Measurements from ENCODE around the gene SOX6. TPM values are rescaled to one million over a fixed set of nuclear protein-coding genes. Genes with fewer than 3 reads are reported as not detected.

SOX6 gene
- total RNA-seq, 1 experiment from 2014 or later, result 5.1 TPM

DNA sequence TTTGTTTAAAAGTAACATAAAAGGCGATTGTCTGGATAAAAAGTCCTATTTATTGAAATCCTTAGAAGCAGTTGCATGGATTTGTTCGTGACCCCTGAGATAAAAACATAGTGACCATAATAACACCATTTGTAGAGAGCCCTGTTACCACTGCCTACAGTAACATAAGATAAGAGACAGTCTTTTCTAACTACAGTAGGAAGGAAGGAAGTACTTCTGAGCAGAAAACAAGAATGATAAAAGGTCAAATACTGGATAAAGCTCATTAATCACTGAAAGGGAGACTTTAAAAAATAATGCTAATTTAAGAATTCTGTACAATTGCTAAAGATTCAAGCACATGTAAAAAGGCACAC lies 47.1 kb upstream of the SOX6 start:
- no peak for TF ChIP-seq EZH2 (IDR thresholded peaks at IDR 0.05; ENCODE audit: low read depth)
- TF ChIP-seq, protein P1, sequence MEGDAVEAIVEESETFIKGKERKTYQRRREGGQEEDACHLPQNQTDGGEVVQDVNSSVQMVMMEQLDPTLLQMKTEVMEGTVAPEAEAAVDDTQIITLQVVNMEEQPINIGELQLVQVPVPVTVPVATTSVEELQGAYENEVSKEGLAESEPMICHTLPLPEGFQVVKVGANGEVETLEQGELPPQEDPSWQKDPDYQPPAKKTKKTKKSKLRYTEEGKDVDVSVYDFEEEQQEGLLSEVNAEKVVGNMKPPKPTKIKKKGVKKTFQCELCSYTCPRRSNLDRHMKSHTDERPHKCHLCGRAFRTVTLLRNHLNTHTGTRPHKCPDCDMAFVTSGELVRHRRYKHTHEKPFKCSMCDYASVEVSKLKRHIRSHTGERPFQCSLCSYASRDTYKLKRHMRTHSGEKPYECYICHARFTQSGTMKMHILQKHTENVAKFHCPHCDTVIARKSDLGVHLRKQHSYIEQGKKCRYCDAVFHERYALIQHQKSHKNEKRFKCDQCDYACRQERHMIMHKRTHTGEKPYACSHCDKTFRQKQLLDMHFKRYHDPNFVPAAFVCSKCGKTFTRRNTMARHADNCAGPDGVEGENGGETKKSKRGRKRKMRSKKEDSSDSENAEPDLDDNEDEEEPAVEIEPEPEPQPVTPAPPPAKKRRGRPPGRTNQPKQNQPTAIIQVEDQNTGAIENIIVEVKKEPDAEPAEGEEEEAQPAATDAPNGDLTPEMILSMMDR (conservative IDR thresholded peaks at IDR 0.05), result no peak
- no peak overlapping the region for H3K4me3 ChIP-seq
- no peak for DNase-seq
- H3K27ac ChIP-seq, result no peak overlapping the region
- CTCF ChIA-PET, result no interaction called here
- no peaks in the 10 kb centered on the region for H4K20me1 ChIP-seq (ENCODE audit: insufficient read depth)
- H3K4me2 ChIP-seq, result no peak overlapping the region
- H3K79me2 ChIP-seq (ENCODE audit: low read depth), result no peaks in the 10 kb centered on the region
- H3K9me2 ChIP-seq (ENCODE audit: insufficient read depth), result no peaks in the 10 kb centered on the region
- intact Hi-C loops (cut with micrococcal nuclease; ENCODE audit: unreplicated experiment), result no loop called here
- no peaks in the 10 kb centered on the region for H3F3A ChIP-seq (ENCODE audit: insufficient read depth, low read depth)
- H3K4me1 ChIP-seq (replicated peaks; ENCODE audit: insufficient read depth), result no peaks in the 10 kb centered on the region
- H2AFZ ChIP-seq, result no peak overlapping the region
- no TSS peak for BruUV-seq (replicated peaks)
- no peaks in the 10 kb centered on the region for H3K36me3 ChIP-seq (ENCODE audit: low read depth)
- no peaks in the 10 kb centered on the region for H3K9me3 ChIP-seq (ENCODE audit: insufficient read depth, low read depth)
- H3K27me3 ChIP-seq (ENCODE audit: insufficient read depth, low read depth), result no peaks in the 10 kb centered on the region
- POLR2A ChIA-PET (ENCODE audit: unreplicated experiment), result no interaction called here

DNA sequence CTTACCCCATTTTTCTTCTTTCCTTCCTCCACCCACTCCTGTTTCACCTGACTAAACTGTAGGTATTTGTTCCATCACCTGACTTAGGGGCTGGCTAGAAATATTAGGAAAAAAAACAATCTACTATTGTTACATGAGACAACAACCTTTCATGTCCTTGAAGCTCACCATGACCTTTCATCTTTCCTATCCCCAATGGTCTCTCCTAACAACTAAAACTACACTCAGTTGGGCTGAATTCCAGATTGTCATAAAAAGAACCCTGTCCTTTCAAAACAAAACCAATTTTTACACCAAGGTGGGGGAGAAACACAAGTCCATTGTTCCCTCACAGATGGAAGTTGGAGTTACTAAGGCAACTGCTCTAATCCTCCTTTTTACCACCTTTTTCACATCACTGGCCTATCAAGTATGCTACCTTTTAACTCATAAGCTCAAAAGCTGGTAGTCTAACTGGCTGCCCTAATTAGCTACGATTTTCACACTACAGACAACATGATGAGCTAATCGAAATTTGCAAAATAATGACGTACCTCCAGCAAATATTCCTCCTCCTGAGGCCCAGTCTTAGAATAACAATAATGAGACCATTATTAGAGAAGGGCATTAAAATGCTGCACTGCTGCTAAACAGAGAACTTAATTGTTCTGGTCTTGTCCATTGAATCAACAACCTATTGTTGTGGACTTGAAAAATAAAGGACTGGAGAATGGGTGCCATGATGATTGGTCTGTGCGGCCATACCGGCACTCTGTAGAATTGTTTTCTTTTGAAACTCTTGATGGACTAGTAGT lies 46.5 kb upstream of the SOX6 start:
- no peaks in the 10 kb centered on the region for H3K9me3 ChIP-seq (ENCODE audit: insufficient read depth, low read depth)
- no peak overlapping the region for H2AFZ ChIP-seq
- no peak overlapping the region for H3K4me3 ChIP-seq
- no peaks in the 10 kb centered on the region for H3F3A ChIP-seq (ENCODE audit: insufficient read depth, low read depth)
- H3K9me2 ChIP-seq (ENCODE audit: insufficient read depth), result no peaks in the 10 kb centered on the region
- no peak overlapping the region for H3K27ac ChIP-seq
- H3K4me2 ChIP-seq, result no peak overlapping the region
- H4K20me1 ChIP-seq (ENCODE audit: insufficient read depth), result no peaks in the 10 kb centered on the region
- CTCF ChIA-PET, result no interaction called here
- POLR2A ChIA-PET (ENCODE audit: unreplicated experiment), result interaction anchor here (0.5 kb wide), 1 partner anchor 1195 kb away, joined by 3 read pairs; no protein-coding TSS in a partner anchor
- no peak for DNase-seq
- no peaks in the 10 kb centered on the region for H3K36me3 ChIP-seq (ENCODE audit: low read depth)
- no peaks in the 10 kb centered on the region for H3K27me3 ChIP-seq (ENCODE audit: insufficient read depth, low read depth)
- H3K4me1 ChIP-seq (replicated peaks; ENCODE audit: insufficient read depth), result no peaks in the 10 kb centered on the region
- H3K79me2 ChIP-seq (ENCODE audit: low read depth), result no peaks in the 10 kb centered on the region
- no peak for TF ChIP-seq EZH2 (IDR thresholded peaks at IDR 0.05; ENCODE audit: low read depth)
- TF ChIP-seq, protein P1 (conservative IDR thresholded peaks at IDR 0.05), result no peak
- intact Hi-C loops (cut with micrococcal nuclease; ENCODE audit: unreplicated experiment), result no loop called here
- BruUV-seq (replicated peaks), result no TSS peak

DNA sequence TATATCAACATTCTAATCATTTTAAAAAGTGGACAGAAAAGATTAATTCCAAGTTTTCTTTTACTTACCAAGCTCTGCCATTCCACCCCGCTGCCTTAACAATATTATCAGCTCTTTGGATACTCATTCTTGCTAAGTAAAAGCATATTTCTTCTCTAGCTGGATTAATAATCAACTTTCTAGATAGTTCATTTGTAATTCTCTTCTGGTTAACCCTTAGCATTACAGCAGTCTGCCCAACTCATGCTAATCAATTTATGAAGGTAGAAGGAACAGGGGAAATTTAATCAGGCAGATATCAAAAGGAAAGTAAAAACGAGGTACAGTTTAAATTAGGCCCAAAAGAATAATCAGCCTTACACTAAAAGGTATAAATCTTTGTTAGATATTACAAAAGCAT lies 41.0 kb upstream of the SOX6 start:
- Histone ChIP-seq H3K79me2 (ENCODE audit: low read depth) (no peaks in the 10 kb centered on the region), H4K20me1 (ENCODE audit: insufficient read depth) (no peaks in the 10 kb centered on the region), H3K9me3 (ENCODE audit: insufficient read depth, low read depth) (no peaks in the 10 kb centered on the region), H3K4me3 (no peak overlapping the region), H3K27me3 (ENCODE audit: insufficient read depth, low read depth) (no peaks in the 10 kb centered on the region), H2AFZ (no peak overlapping the region), H3K27ac (no peak overlapping the region), H3K4me2 (no peak overlapping the region), H3F3A (ENCODE audit: insufficient read depth, low read depth) (no peaks in the 10 kb centered on the region), H3K9me2 (ENCODE audit: insufficient read depth) (no peaks in the 10 kb centered on the region), H3K36me3 (ENCODE audit: low read depth) (no peaks in the 10 kb centered on the region), H3K4me1 (replicated peaks; ENCODE audit: insufficient read depth) (no peaks in the 10 kb centered on the region)
- TF ChIP-seq, protein P1 (conservative IDR thresholded peaks at IDR 0.05), result no peak
- no peak for TF ChIP-seq EZH2 (IDR thresholded peaks at IDR 0.05; ENCODE audit: low read depth)
- ChIA-PET POLR2A (ENCODE audit: unreplicated experiment) (no interaction called here), CTCF (no interaction called here)
- no peak for DNase-seq
- no TSS peak for BruUV-seq (replicated peaks)
- intact Hi-C loops (cut with micrococcal nuclease; ENCODE audit: unreplicated experiment), result no loop called here
